ENCODE measurements around the gene OMP.

The OMP gene

DNA sequence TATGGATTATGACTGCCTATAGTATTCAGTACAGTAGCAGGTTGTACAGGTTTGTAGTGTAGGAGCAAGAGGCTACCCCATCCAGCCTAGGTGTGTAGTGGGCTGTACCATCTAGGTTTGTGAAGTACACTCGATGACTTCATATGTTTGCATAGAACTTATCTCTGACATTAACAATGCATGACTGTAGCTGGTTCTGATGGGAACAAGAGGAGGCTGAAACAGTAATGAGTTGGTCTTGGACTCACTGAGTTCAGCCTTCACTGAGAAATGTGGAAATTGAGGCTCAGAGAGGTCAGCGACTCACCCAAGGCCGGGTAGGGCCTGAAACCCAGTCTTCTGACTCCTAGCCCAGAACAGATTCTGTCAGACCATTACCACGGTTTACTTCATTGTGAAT is 38.4 kb downstream of the OMP start:
- no peaks in the 10 kb centered on the region for H3K27me3 ChIP-seq (replicated peaks; ENCODE audit: insufficient read depth, low read length)
- no peaks in the 10 kb centered on the region for H3K4me1 ChIP-seq (ENCODE audit: low read length)
- H3K9me3 ChIP-seq (replicated peaks; ENCODE audit: insufficient read depth, low read length): no peaks in the 10 kb centered on the region
- TF ChIP-seq EZH2phosphoT487 (IDR thresholded peaks at IDR 0.05; ENCODE audit: low read length): no peak
- TF ChIP-seq EZH2 (optimal IDR thresholded peaks at IDR 0.05; ENCODE audit: low read depth, low read length): no peak
- TF ChIP-seq CTCF (IDR thresholded peaks at IDR 0.05; ENCODE audit: low read length): no peak
- H2AFZ ChIP-seq (ENCODE audit: low read length): no peak overlapping the region
- H3K9me2 ChIP-seq (replicated peaks; ENCODE audit: insufficient read depth, low read length): no peaks in the 10 kb centered on the region
- no peaks in the 10 kb centered on the region for H3F3A ChIP-seq (ENCODE audit: insufficient read depth, low read length)
- no peak overlapping the region for H3K4me2 ChIP-seq (ENCODE audit: low read depth, low read length)
- DNase-seq: no peak
- H3K27ac ChIP-seq (ENCODE audit: low read length): no peak overlapping the region
- H3K36me3 ChIP-seq (replicated peaks; ENCODE audit: insufficient read depth, low read length): no peaks in the 10 kb centered on the region
- H3K79me2 ChIP-seq (ENCODE audit: low read length): no peaks in the 10 kb centered on the region
- H3K4me3 ChIP-seq (ENCODE audit: low read length): no peak overlapping the region
- no peaks in the 10 kb centered on the region; the same call in 1 of the 2 replicates for H4K20me1 ChIP-seq (ENCODE audit: insufficient read depth, low read length)
- H3K9ac ChIP-seq (ENCODE audit: low read length): no peak overlapping the region

- no peak overlapping the region for H2AFZ ChIP-seq (ENCODE audit: low read length)
- TF ChIP-seq CTCF (IDR thresholded peaks at IDR 0.05; ENCODE audit: low read length): no peak
- H3K27ac ChIP-seq (ENCODE audit: low read length): no peak overlapping the region
- H3K27me3 ChIP-seq (replicated peaks; ENCODE audit: insufficient read depth, low read length): no peaks in the 10 kb centered on the region
- H3K9me2 ChIP-seq (replicated peaks; ENCODE audit: insufficient read depth, low read length): no peaks in the 10 kb centered on the region
- H3K4me3 ChIP-seq (ENCODE audit: low read length): no peak overlapping the region
- DNase-seq: no peak
- no peaks in the 10 kb centered on the region for H3F3A ChIP-seq (ENCODE audit: insufficient read depth, low read length)
- no peak overlapping the region for H3K9ac ChIP-seq (ENCODE audit: low read length)
- no peak overlapping the region for H3K4me2 ChIP-seq (ENCODE audit: low read depth, low read length)
- no peaks in the 10 kb centered on the region for H3K4me1 ChIP-seq (ENCODE audit: low read length)
- H4K20me1 ChIP-seq (ENCODE audit: insufficient read depth, low read length): no peaks in the 10 kb centered on the region; the same call in 1 of the 2 replicates
- no peaks in the 10 kb centered on the region for H3K36me3 ChIP-seq (replicated peaks; ENCODE audit: insufficient read depth, low read length)
- no peaks in the 10 kb centered on the region for H3K9me3 ChIP-seq (replicated peaks; ENCODE audit: insufficient read depth, low read length)
- H3K79me2 ChIP-seq (ENCODE audit: low read length): no peaks in the 10 kb centered on the region
Observed at GRCh38 chr11:77141475-77141874, 38.8 kb downstream of the OMP start.

DNA sequence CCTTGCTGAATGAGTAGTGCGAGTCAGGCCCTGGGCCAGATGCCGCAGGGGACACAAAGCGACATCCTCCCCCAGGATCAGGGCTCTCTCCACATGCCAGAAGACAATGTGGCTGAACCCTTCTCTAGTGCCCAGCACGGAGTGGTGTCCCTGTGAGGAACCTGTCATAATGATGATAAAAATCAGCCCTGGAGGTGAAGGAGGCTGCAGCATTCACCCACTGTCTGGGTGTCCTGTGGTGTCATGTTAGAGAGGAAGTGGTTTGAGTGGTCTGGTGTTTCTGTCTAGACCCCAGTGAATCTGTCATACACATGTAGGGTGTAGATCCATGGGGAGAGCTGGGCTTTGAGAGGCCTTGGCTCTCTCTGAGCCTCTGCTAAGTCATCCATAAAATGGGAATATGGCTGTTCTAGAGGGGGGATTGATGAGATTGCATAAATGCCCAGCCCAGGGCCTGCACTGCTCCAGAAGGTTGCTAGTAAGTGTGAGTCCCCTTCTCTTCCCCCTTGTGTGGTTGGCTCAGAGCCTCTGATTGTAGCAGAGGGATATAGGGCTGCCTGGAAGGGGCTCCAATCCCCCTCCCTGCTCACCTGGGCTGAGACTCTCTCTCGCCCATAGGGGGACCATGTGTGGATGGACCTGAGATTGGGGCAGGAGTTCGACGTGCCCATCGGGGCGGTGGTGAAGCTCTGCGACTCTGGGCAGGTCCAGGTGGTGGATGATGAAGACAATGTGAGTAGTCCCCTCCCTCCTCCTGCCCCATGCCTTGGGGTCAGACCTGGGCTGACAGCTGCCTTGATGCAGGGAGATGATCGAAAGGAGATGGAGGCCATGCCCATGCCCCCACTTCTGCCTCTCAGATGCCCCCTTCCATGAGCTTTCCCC is 39.7 kb downstream of the OMP start:
- no peak for TF ChIP-seq EZH2phosphoT487 (IDR thresholded peaks at IDR 0.05; ENCODE audit: low read length)
- no peak for TF ChIP-seq EZH2 (optimal IDR thresholded peaks at IDR 0.05; ENCODE audit: low read depth, low read length)
- no peaks in the 10 kb centered on the region; the same call in 1 of the 2 replicates for H4K20me1 ChIP-seq (ENCODE audit: insufficient read depth, low read length)
- H3K9ac ChIP-seq (ENCODE audit: low read length): no peak overlapping the region
- no peaks in the 10 kb centered on the region for H3F3A ChIP-seq (ENCODE audit: insufficient read depth, low read length)
- H3K4me1 ChIP-seq (ENCODE audit: low read length): no peaks in the 10 kb centered on the region
- no peaks in the 10 kb centered on the region for H3K79me2 ChIP-seq (ENCODE audit: low read length)
- H3K9me3 ChIP-seq (replicated peaks; ENCODE audit: insufficient read depth, low read length): no peaks in the 10 kb centered on the region
- H3K9me2 ChIP-seq (replicated peaks; ENCODE audit: insufficient read depth, low read length): no peaks in the 10 kb centered on the region
- H3K4me2 ChIP-seq (ENCODE audit: low read depth, low read length): no peak overlapping the region
- H3K4me3 ChIP-seq (ENCODE audit: low read length): no peak overlapping the region
- no peak overlapping the region for H2AFZ ChIP-seq (ENCODE audit: low read length)
- no peaks in the 10 kb centered on the region for H3K27me3 ChIP-seq (replicated peaks; ENCODE audit: insufficient read depth, low read length)
- H3K36me3 ChIP-seq (replicated peaks; ENCODE audit: insufficient read depth, low read length): no peaks in the 10 kb centered on the region
- no peak for DNase-seq
- no peak overlapping the region for H3K27ac ChIP-seq (ENCODE audit: low read length)

DNA sequence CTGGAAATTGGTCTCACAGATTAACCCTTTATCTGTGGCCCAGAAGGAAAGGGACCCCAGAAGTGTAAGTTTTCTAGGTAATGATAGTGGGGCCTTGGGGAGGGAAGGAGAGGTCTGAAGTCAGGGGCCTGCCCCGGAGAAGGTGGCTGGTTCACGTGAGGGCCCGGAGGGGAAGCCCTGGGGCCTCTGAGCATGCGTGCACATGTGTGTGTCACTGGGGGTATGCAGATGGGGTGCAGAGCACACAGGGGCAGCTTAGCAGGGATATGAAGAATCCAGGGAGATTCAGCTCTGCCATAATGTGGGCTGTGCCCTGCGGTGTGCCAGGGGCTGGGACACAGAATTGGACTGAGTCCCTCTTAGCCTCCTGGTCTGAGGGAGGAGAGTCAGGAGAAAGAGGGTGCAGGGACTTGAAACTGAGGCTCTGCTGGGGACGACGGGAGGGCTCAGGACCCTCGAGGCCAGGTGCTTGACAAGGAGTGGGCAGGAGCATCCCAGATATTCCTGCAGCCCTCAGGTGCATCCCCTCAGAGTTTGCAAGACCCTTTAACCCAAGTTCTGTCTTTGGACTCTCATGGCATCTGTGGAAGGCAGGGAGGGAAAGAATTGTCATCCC is 40.9 kb downstream of the OMP start:
- Histone ChIP-seq H3K9ac (ENCODE audit: low read length) (no peak overlapping the region), H4K20me1 (ENCODE audit: insufficient read depth, low read length) (no peaks in the 10 kb centered on the region), H3K4me1 (ENCODE audit: low read length) (no peaks in the 10 kb centered on the region), H3K9me2 (replicated peaks; ENCODE audit: insufficient read depth, low read length) (no peaks in the 10 kb centered on the region), H3K4me2 (ENCODE audit: low read depth, low read length) (no peak overlapping the region), H3K79me2 (ENCODE audit: low read length) (no peaks in the 10 kb centered on the region), H3K36me3 (replicated peaks; ENCODE audit: insufficient read depth, low read length) (no peaks in the 10 kb centered on the region), H3K27ac (ENCODE audit: low read length) (no peak overlapping the region), H3F3A (ENCODE audit: insufficient read depth, low read length) (no peaks in the 10 kb centered on the region), H2AFZ (ENCODE audit: low read length) (no peak overlapping the region), H3K27me3 (replicated peaks; ENCODE audit: insufficient read depth, low read length) (no peaks in the 10 kb centered on the region), H3K4me3 (ENCODE audit: low read length) (no peak overlapping the region), H3K9me3 (replicated peaks; ENCODE audit: insufficient read depth, low read length) (no peaks in the 10 kb centered on the region)
- TF ChIP-seq EZH2phosphoT487 (IDR thresholded peaks at IDR 0.05; ENCODE audit: low read length) (no peak), CTCF (IDR thresholded peaks at IDR 0.05; ENCODE audit: low read length) (no peak), EZH2 (optimal IDR thresholded peaks at IDR 0.05; ENCODE audit: low read depth, low read length) (no peak)
- no peak for DNase-seq

Data from MM.1S (cell line).